ENCODE measurements around the gene GAS2L3.

GRCh38 chr12:100557357-100557756, 16.1 kb upstream of the GAS2L3 start:
- no peak for TF ChIP-seq CTCF (IDR thresholded peaks at IDR 0.05)
- TF ChIP-seq POLR2AphosphoS5 (IDR thresholded peaks at IDR 0.05) = no peak

All from prostate gland (tissue), 2 donors.